Measurements from ENCODE around the gene SLC13A4. TPM values are rescaled to one million over a fixed set of nuclear protein-coding genes. Genes with fewer than 3 reads are reported as not detected.

Gene SLC13A4
- total and polyA plus RNA-seq, 4 donors = 0.17 to 1.3 (median 0.19) TPM

DNA sequence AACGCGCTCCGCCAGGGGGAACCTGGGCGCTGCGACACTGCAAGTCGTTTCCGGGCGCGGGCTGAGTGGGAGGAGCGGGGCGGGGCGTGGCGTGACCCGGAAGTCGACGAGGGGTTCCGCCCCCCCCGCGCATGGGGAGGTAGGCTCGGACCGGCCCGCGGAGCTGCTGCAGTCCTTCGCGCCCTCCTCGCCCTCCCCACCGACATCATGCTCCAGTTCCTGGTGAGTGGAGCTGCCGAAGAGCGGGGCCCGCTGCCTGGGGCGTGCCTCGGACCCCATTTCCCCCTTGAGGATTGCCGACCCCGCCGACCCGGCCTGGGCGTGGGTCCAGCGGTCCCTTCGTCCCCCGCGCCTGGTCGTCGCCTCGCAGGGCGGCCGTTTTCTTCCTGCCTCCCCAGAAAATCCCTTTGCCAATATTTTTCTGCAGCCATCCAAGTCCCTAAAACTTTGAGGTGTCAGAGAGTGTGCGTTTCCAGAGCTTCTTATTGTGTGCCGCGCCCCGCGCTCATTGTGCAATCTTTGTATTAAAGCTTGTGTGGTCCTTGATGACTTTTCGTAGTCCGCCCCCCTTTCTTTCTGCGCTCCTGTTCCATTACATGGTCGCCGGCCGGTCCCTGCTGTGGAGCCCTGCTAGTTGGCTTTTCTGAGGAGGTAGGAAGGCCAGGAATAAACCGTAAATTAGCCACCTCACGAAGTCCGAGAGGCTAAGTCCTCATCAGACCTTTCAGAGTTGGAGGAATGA lies 65.4 kb downstream of the SLC13A4 start, which contains the start of gene STMP1:
STMP1 (plus strand) TSS at position 142 of the 742 bp plus-strand sequence.
- Histone ChIP-seq H3K36me3 (ENCODE audit: control insufficient read depth in 4 of 4, insufficient read depth in 4 of 4, low read length in 4 of 4) (peaks cover 0 to 3% (median 0%) of the 10 kb centered on the region in 4 donors), H3K27ac (ENCODE audit: low read depth in 1 of 2, low read length in 1 of 2) (peak within 1 kb of the TSS; percentile 98), H3K27me3 (ENCODE audit: control insufficient read depth in 3 of 3, insufficient read depth in 3 of 3, low read length in 2 of 3) (no peaks in the 10 kb centered on the region), H3K4me3 (peak within 1 kb of the TSS; percentile 99), H3K4me1 (ENCODE audit: control insufficient read depth in 5 of 5, insufficient read depth in 5 of 5, low read length in 5 of 5) (peaks cover 9 to 15% (median 10%) of the 10 kb centered on the region in 5 donors), H3K9me3 (ENCODE audit: control insufficient read depth in 4 of 4, insufficient read depth in 3 of 4, low read length in 3 of 4) (no peaks in the 10 kb centered on the region), H3K9ac (ENCODE audit: insufficient read depth in 1 of 2, low read length in 2 of 2) (peak within 1 kb of the TSS; percentile 76 to 87)
- WGBS, 2 donors = 0 to 1% methylated on average over 56 to 60 of the region's 60 CpGs
- ATAC-seq (ENCODE audit: insufficient read depth, low FRiP score) (peak; percentile 99), DNase-seq (peak; percentile 97 to 98 (median 98))
- TF ChIP-seq, protein P1, sequence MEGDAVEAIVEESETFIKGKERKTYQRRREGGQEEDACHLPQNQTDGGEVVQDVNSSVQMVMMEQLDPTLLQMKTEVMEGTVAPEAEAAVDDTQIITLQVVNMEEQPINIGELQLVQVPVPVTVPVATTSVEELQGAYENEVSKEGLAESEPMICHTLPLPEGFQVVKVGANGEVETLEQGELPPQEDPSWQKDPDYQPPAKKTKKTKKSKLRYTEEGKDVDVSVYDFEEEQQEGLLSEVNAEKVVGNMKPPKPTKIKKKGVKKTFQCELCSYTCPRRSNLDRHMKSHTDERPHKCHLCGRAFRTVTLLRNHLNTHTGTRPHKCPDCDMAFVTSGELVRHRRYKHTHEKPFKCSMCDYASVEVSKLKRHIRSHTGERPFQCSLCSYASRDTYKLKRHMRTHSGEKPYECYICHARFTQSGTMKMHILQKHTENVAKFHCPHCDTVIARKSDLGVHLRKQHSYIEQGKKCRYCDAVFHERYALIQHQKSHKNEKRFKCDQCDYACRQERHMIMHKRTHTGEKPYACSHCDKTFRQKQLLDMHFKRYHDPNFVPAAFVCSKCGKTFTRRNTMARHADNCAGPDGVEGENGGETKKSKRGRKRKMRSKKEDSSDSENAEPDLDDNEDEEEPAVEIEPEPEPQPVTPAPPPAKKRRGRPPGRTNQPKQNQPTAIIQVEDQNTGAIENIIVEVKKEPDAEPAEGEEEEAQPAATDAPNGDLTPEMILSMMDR (IDR thresholded peaks at IDR 0.05; ENCODE audit: control extremely low read depth, extremely low read depth) = peak; percentile 77

DNA sequence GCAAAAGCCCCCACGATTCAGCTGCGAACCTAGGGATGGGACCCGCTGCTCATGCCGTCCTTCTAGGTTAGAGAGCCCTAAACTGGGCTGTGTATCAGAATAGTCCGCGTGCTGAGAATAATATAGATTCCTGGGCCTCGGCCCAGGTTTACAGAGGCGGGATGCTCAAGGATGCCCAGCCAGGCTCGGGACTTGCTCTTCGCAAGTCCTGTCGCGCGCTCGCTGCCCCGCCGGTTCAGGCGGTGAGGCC lies 65.9 kb downstream of the SLC13A4 start:
- TF ChIP-seq, protein P1 (IDR thresholded peaks at IDR 0.05; ENCODE audit: control extremely low read depth, extremely low read depth) = no peak
- Histone ChIP-seq H3K36me3 (ENCODE audit: control insufficient read depth in 4 of 4, insufficient read depth in 4 of 4, low read length in 4 of 4) (peaks cover 0 to 3% (median 0%) of the 10 kb centered on the region in 4 donors), H3K9me3 (ENCODE audit: control insufficient read depth in 4 of 4, insufficient read depth in 3 of 4, low read length in 3 of 4) (no peaks in the 10 kb centered on the region), H3K27ac (ENCODE audit: low read depth in 1 of 2, low read length in 1 of 2) (peak overlapping the region; percentile 51 to 78), H3K9ac (ENCODE audit: insufficient read depth in 1 of 2, low read length in 2 of 2) (peak overlapping the region; percentile 61 to 67), H3K4me3 (peak overlapping the region; percentile 18), H3K27me3 (ENCODE audit: control insufficient read depth in 3 of 3, insufficient read depth in 3 of 3, low read length in 2 of 3) (no peaks in the 10 kb centered on the region), H3K4me1 (ENCODE audit: control insufficient read depth in 5 of 5, insufficient read depth in 5 of 5, low read length in 5 of 5) (peaks cover 9 to 15% (median 10%) of the 10 kb centered on the region in 5 donors)
- DNase-seq (no peak), ATAC-seq (ENCODE audit: insufficient read depth, low FRiP score) (no peak)
- WGBS, 2 donors = 11 to 14% methylated on average over 17 of the region's 17 CpGs

DNA sequence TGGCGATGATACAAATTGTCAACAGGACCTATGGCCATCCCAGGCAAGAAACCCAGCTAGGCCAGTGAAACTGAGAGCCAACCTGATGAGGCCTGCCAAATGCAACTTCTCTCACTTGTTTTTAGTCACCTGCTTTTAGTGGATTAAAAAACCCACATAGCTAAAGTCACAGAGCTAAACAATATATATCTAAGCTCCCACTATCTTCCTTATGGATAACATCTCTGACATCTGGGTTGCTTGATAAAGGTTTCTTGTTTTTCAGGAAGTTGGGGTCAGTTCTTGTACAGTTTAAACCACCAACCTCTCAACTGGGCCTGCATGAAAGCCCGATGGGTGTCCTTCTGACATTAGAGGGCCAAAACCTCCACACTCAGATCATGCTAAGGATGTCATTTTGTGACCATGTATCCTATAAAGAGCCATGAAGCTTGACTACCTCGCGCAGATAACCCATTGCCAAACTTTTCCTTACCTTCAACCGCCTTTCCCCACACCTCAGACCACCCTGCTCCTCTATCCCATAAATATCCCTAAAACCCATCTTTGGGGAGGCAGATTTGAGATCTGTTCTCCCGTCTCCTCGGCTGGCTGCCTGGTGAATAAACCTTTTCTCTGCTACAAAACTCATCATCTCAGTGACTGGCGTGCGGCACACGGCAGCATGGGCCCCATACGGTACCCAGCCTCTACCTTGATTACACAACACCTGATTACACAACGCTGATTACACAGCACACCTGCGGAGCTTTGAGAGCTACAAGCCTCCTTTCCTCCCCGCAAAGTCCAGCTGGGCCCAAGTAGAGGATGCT lies 66.5 kb downstream of the SLC13A4 start:
- H3K9me3 ChIP-seq (ENCODE audit: control insufficient read depth in 4 of 4, insufficient read depth in 3 of 4, low read length in 3 of 4) = no peaks in the 10 kb centered on the region
- TF ChIP-seq, protein P1 (IDR thresholded peaks at IDR 0.05; ENCODE audit: control extremely low read depth, extremely low read depth) = no peak
- peak overlapping the region; percentile 51 to 78 for H3K27ac ChIP-seq (ENCODE audit: low read depth in 1 of 2, low read length in 1 of 2)
- H3K36me3 ChIP-seq (ENCODE audit: control insufficient read depth in 4 of 4, insufficient read depth in 4 of 4, low read length in 4 of 4) = peaks cover 0 to 3% (median 0%) of the 10 kb centered on the region in 4 donors
- peak overlapping the region; percentile 18 for H3K4me3 ChIP-seq
- ATAC-seq (ENCODE audit: insufficient read depth, low FRiP score) (peak; percentile 12), DNase-seq (no peak)
- H3K9ac ChIP-seq (ENCODE audit: insufficient read depth in 1 of 2, low read length in 2 of 2) = peak overlapping the region; percentile 61 to 67
- peaks cover 9 to 15% (median 10%) of the 10 kb centered on the region in 5 donors for H3K4me1 ChIP-seq (ENCODE audit: control insufficient read depth in 5 of 5, insufficient read depth in 5 of 5, low read length in 5 of 5)
- WGBS, 2 donors = 62 to 67% methylated on average over 14 of the region's 14 CpGs
- H3K27me3 ChIP-seq (ENCODE audit: control insufficient read depth in 3 of 3, insufficient read depth in 3 of 3, low read length in 2 of 3) = no peaks in the 10 kb centered on the region
